DMS 273 (cell line): ENCODE measurements around the gene NET1.
"Not testable (repeated sequence)": the region's sequence is repeated elsewhere in the genome, so short reads cannot be mapped to it uniquely, and the experiment has no call there.

Source experiments
- DNase-seq: peaks from one replicate; lab custom pipeline; 2025; ENCODE audit not compliant: unreplicated experiment; lab: John Stamatoyannopoulos, UW

NET1 gene

GRCh38 chr10:5461914-5462840 lies 49.8 kb downstream of the NET1 start:
- DNase-seq = no peak

DNA sequence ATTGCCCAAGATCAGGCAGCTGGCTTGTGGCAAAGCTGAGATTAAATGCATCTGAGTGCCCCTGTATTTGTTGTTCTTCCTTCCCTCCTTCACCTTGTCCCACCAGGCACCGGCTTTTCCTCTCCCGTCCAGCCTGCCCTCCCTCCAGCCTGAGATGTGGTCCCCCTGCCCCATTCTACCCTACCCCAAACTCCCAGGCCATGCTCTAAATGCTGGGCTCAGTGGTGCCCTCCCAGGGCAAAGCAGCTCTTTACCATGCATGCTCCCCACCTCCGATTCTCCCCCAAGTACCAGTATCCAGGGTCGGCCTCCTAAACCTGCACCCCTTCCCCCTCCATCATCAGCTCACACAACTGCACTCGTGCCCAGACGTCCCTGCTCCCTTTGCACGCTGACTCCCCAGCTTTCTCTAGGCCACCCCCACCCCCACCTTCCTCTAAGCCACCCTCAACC lies 50.5 kb downstream of the NET1 start:
- no peak for DNase-seq

- no peak for DNase-seq
Observed at GRCh38 chr10:5464546-5464945, 52.2 kb downstream of the NET1 start.

- DNase-seq = no peak
Observed at GRCh38 chr10:5465976-5466450, 53.7 kb downstream of the NET1 start.

DNA sequence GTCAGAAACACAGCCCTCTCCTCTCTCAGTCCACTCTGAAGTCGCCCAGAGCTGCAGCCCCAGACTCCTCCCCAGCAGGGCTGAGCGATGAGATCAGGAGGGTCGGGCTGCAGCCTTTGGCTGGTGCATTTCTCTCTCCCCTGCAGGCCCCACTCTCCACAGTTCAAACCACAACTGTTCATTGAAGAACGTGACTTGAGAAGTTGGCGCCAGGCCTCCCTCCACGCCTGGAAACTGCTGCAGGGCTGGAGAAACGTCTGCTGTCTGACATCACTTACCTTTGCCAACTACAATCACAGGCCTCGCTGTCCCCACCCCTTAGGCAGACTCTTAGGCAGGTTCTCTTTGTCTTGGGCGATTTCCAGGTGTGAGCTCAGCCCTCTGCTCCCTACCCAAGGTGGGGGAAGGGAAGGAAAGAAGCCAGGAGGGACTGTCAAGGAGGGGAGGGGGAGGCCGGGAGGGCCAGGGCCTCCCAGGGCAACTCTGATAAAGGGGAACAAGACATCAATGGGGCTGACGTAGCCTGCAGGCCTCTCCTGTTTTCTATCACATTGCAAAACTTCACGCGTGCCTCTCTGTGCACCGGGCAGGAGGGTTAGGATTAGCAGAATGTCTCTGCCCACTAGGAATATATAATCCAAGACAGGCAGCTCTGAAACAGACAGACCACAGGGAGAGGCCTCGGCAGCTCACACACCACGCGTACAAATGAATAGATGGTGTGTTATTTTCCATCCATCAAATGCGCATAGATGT lies 54.3 kb downstream of the NET1 start:
- peak; percentile 31 for DNase-seq

DNA sequence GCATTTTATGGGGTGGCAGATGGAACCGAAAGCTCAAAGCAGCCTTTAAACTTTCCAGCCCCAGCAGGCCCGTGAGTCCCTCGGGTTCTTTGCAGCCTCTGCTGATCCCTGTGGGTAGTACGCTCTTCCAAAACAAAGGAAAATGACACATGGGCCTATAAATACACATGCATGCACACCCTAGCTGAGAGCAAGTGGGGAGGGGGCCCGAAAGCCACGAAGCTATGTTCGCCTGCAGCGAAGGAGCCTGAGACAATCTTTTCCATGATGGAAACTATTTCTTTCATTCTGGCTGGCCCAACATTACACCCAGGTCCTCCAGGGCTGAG lies 54.8 kb downstream of the NET1 start:
- DNase-seq = peak; percentile 43

DNA sequence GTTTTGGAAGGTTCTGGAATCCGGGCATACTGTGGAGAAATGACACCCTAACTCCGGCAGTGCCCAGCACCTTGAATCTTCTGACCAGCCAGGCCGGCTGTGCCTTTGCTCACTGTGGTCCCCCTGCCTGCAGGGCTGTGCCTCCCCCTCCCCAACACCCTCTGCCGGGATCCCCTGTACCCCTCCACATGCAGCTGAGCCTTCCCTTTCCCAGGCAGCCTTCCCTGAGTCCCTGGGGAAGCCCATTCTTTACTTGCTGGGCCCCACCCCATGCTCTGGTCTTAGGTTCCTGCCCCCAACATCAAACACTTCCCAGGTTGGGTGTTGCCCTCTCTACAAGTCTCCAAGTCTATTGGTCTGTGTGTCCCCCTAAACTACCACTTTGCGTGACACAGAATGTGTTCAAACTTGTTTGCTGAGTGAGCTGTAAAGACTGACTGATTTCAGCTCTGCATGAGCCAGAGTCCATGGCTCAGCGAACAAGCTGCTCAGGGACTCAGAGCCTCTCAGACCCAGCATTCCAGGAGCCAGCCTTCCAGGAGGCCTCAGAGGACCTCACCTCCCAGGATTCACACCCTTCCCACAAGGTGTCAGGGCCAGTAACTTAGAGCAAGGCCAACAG lies 55.4 kb downstream of the NET1 start:
- no peak for DNase-seq

GRCh38 chr10:5468262-5469106 lies 56.1 kb downstream of the NET1 start:
- no peak for DNase-seq

GRCh38 chr10:5469353-5470061 lies 57.1 kb downstream of the NET1 start:
- DNase-seq = no peak

DNA sequence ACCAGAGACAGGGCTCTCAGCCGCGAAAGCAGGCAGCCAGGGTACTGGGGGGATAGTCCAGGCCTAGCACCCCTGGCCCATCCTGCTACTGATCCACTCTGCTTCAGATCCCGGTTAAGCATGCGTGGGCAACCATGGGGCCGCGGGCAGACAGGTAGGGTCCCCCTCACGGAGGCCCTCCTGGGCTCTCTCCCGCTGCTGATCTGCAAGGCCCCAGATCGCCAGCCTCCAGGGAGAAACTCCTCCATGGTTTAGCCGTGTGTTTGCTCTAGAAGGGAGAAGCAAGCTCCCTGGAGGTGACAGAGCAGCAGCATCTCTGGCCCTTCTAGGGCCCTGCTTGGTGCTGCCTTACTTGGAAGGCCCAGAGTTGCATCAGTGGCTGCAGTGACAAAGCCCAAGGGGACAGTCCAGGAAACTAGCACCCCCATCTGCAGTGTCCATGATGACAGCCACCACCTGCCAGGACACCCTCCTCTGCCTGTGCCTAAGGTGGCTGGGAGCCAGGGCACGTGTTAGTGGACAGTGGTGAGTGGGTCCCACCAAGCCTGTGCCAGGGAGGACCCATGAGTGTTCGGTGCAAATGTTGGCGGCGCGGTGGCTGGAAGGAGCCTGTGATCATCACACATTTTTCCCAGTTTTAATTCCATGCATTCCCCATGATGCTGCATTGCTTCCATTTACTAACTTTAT lies 57.9 kb downstream of the NET1 start:
- no peak for DNase-seq

DNA sequence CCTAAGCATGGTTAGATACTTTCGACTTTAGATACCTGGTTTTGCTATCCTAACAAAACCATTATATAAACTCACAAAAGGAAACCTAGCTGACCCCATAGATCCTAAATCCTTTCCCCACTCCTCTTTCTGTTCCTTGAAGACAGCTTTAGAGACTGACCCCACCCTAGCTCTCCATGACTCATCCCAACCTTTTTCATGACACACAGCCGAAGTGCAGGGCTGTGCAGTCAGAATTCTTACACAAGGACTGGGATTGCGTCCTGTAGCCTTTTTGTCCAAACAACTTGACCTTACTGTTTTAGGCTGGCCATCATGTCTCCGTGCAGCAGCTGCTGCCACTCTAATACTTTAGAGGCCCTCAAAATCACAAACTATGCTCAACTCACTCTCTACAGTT lies 62.3 kb downstream of the NET1 start:
- DNase-seq = not testable (repeated sequence)

GRCh38 chr10:5475088-5475487 lies 62.7 kb downstream of the NET1 start:
- not testable (repeated sequence) for DNase-seq

DNA sequence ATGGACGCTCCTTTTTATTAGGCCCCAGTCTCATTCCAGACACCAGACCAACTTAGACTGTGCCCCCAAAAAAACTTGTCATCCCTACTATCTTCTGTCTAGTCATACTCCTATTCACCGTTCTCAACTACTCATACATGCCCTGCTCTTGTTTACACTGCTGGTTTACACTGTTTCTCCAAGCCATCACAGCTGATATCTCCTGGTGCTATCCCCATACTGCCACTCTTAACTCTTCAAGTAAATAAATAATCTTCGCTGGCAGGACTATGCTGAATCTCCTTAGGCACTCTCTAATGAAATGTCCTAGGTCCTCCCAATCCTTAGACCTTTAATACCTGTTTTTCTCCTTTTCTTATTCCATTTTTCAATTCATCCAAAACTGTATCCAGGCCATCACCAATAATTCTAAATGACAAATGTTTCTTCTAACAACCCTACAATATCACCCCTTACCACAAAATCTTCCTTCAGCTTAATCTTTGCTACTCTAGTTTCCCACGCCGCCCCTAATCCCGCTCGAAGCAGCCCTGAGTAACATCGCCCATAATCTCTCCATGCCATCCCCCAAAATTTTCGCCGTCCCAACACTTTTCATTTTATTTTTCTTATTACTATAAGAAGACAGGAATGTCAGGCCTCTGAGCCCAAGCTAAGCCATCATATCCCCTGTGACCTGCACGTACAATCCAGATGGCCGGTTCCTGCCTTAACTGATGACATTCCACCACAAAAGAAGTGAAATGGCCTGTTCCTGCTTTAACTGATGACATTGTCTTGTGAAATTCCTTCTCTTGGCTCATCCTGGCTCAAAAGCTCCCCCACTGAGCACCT lies 63.8 kb downstream of the NET1 start:
- not testable (repeated sequence) for DNase-seq

- no peak for DNase-seq
Observed at GRCh38 chr10:5476918-5477525, 64.7 kb downstream of the NET1 start.

DNA sequence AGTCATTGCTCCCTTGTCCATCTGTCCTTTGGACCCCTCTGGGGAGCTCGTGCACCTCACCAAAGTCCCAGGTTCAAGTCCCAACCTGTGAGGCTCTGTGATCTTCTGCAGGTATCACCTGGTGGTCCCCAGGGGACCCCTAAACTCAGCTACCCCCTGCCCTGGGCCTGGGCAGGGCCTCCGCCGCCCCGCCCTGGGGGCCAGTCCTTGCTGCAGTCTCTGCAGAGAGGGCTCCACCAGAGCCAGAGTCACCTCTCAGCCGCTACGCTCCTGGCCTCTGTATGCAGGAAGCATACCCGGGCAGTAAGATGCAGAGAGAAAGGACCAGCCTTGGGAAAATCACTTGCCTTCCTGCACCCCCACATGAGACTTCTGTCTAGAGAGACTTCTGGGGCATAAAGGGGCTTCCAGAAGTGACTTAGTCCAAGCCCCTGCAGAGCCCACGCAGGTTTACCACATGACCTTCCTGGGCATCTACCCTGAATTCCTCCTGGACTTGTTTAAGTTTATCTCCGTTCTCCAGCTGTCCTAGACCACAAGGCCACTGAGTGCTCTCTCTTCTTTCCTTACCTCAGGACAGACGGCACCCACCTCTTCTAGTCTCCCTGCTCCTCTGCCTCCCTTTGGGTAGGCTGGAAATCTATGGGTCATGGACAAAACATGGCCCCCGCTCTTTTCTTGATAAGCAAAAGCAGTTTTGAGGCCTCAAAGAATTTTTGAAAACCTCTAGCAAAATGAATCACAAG lies 65.8 kb downstream of the NET1 start:
- DNase-seq = no peak

GRCh38 chr10:5478694-5479305 lies 66.4 kb downstream of the NET1 start:
- no peak for DNase-seq
